IMR-90 (cell line): ENCODE results near the gene ZNF547. TPM values are rescaled to one million over a fixed set of nuclear protein-coding genes. Genes with fewer than 3 reads are reported as not detected.

Experiments
- ATAC-seq: fragments of 200-7000 bp; cut with Tn5 transposase; 2 replicates; pipeline ENCODE4 v1.9.1; 2020; ENCODE audit warnings: low read depth, mild to moderate bottlenecking, moderate library complexity
- BruUV-seq: library from RNA; stranded (reverse); fragments of 400-500 nt; replicated peaks from 2 replicates; lab custom pipeline; 2021; lab: Mats Ljungman, UMichigan
- CTCF ChIA-PET: fragments of 300-600 bp; formaldehyde crosslinking; extraction: SDS; loops from one replicate; lab custom pipeline; 2021; ENCODE audit warnings: antibody characterized with exemption; lab: Yijun Ruan, JAX
- POLR2A ChIA-PET: fragments of 300-600 bp; sonication (Branson Sonifier 250); formaldehyde crosslinking; loops from one replicate; lab custom pipeline; 2022; ENCODE audit warnings: antibody characterized with exemption; ENCODE audit not compliant: unreplicated experiment; lab: Charles Lee
- DNase-seq: peaks from one replicate; pipeline ENCODE4 v3.0.0; 2013
- H2AFZ ChIP-seq: replicated peaks from 2 replicates; pipeline ENCODE3; 2013; ENCODE audit warnings: low read length, mild to moderate bottlenecking; ENCODE audit not compliant: poor library complexity
- H2AK5ac ChIP-seq: 2 replicates; pipeline ENCODE4 v1.6.1; 2013; ENCODE audit warnings: low read depth, low read length, inconsistent platforms
- H2AK9ac ChIP-seq: replicated peaks from 2 replicates; pipeline ENCODE3; 2013; ENCODE audit warnings: mild to moderate bottlenecking, low read depth, low read length, moderate library complexity; ENCODE audit not compliant: poor library complexity
- H2BK120ac ChIP-seq: 2 replicates; pipeline ENCODE4 v1.6.1; 2013; ENCODE audit warnings: low read depth, low read length, inconsistent platforms
- H2BK15ac ChIP-seq: 3 replicates; pipeline ENCODE4 v1.6.1; 2013; ENCODE audit warnings: low read depth, low read length, inconsistent platforms
- H2BK20ac ChIP-seq: 2 replicates; pipeline ENCODE4 v1.6.1; 2013; ENCODE audit warnings: low read depth, mild to moderate bottlenecking, inconsistent platforms, low read length, moderate library complexity
- H2BK5ac ChIP-seq: 2 replicates; pipeline ENCODE4 v1.6.1; 2013; ENCODE audit warnings: mild to moderate bottlenecking, low read depth, low read length, inconsistent platforms; ENCODE audit not compliant: poor library complexity, severe bottlenecking
- H3K14ac ChIP-seq: replicated peaks from 2 replicates; pipeline ENCODE4 v1.6.1; 2013; ENCODE audit warnings: low read depth, low read length, inconsistent platforms
- H3K18ac ChIP-seq: 2 replicates; pipeline ENCODE4 v1.6.1; 2013; ENCODE audit warnings: low read depth, low read length, control low read depth
- H3K23ac ChIP-seq: 2 replicates; pipeline ENCODE4 v1.6.1; 2013; ENCODE audit warnings: low read depth, low read length, inconsistent platforms
- H3K27ac ChIP-seq: 2 replicates; pipeline ENCODE4 v1.5.1; 2013; ENCODE audit warnings: mild to moderate bottlenecking, control low read depth, low read length; ENCODE audit not compliant: insufficient read depth
- H3K27me3 ChIP-seq: 2 replicates; pipeline ENCODE4 v1.6.1; 2013; ENCODE audit warnings: low read length; ENCODE audit not compliant: control insufficient read depth, insufficient read depth
- H3K36me3 ChIP-seq: 2 replicates; pipeline ENCODE4 v1.6.1; 2013; ENCODE audit warnings: low read length, mixed read lengths; ENCODE audit not compliant: control insufficient read depth, insufficient read depth
- H3K4ac ChIP-seq: 2 replicates; pipeline ENCODE4 v1.6.1; 2013; ENCODE audit warnings: low read depth, low read length, inconsistent platforms
- H3K4me1 ChIP-seq: 2 replicates; pipeline ENCODE4 v1.6.1; 2013; ENCODE audit warnings: low read length, mixed read lengths; ENCODE audit not compliant: control insufficient read depth, insufficient read depth
- H3K4me2 ChIP-seq: 2 replicates; pipeline ENCODE4 v1.6.1; 2013; ENCODE audit warnings: low read depth, mild to moderate bottlenecking, control low read depth, low read length, moderate library complexity
- H3K4me3 ChIP-seq: 2 replicates; pipeline ENCODE4 v1.5.1; 2013; ENCODE audit warnings: low read depth, mild to moderate bottlenecking, control low read depth, low read length, moderate library complexity; ENCODE audit not compliant: insufficient read depth
- H3K56ac ChIP-seq: 2 replicates; pipeline ENCODE4 v1.6.1; 2013; ENCODE audit warnings: low read length, inconsistent platforms; ENCODE audit not compliant: insufficient read depth; ENCODE audit errors: extremely low read depth
- H3K79me1 ChIP-seq, 2 experiments: 2 replicates each; pipeline ENCODE4 v1.6.1; 2013; ENCODE audit warnings: low read length in 2 of 2, inconsistent platforms in 1 of 2, low read depth in 1 of 2
- H3K9ac ChIP-seq: 2 replicates; pipeline ENCODE4 v1.6.1; 2013; ENCODE audit warnings: low read depth, low read length, control low read depth
- H3K9me1 ChIP-seq: 2 replicates; pipeline ENCODE4 v1.6.1; 2013; ENCODE audit warnings: low read length, inconsistent platforms; ENCODE audit not compliant: insufficient read depth
- H3K9me3 ChIP-seq: 2 replicates; pipeline ENCODE4 v1.6.1; 2013; ENCODE audit warnings: low read length; ENCODE audit not compliant: control insufficient read depth, insufficient read depth
- H4K20me1 ChIP-seq: 2 replicates; pipeline ENCODE4 v1.6.1; 2013; ENCODE audit warnings: low read length, inconsistent platforms; ENCODE audit not compliant: insufficient read depth
- H4K5ac ChIP-seq: 2 replicates; pipeline ENCODE4 v1.6.1; 2013; ENCODE audit warnings: mild to moderate bottlenecking, low read depth, low read length, control low read depth
- H4K8ac ChIP-seq, 2 experiments: 2 replicates each; pipeline ENCODE4 v1.6.1; 2013; ENCODE audit warnings: low read depth in 2 of 2, low read length in 2 of 2, control low read depth in 1 of 2, inconsistent platforms in 1 of 2
- H4K91ac ChIP-seq: 2 replicates; pipeline ENCODE4 v1.6.1; 2013; ENCODE audit warnings: low read depth, low read length, inconsistent platforms; ENCODE audit not compliant: insufficient read depth
- BHLHE40 ChIP-seq: fragments of 150-350 bp; IDR thresholded peaks from 2 replicates; pipeline ENCODE4 v1.6.1; 2016; ENCODE audit warnings: mild to moderate bottlenecking, low read depth, low read length
- CEBPB ChIP-seq: IDR thresholded peaks from 2 replicates; pipeline ENCODE4 v1.6.1; 2012; ENCODE audit warnings: low read depth, low read length, improper control_type of control experiment
- CHD1 ChIP-seq: IDR thresholded peaks from 2 replicates; pipeline ENCODE4 v1.6.1; 2012; ENCODE audit warnings: low read depth, low read length, improper control_type of control experiment
- FOS ChIP-seq: fragments of 150-350 bp; IDR thresholded peaks from 2 replicates; pipeline ENCODE4 v1.6.1; 2016; ENCODE audit warnings: low read depth, low read length
- MAZ ChIP-seq: IDR thresholded peaks from 2 replicates; pipeline ENCODE4 v1.6.1; 2012; ENCODE audit warnings: low read depth, mild to moderate bottlenecking, low read length, improper control_type of control experiment, moderate library complexity, borderline replicate concordance
- MXI1 ChIP-seq: IDR thresholded peaks from 2 replicates; pipeline ENCODE4 v1.6.1; 2012; ENCODE audit warnings: low read depth, mild to moderate bottlenecking, low read length, moderate library complexity, borderline replicate concordance
- NFE2L2 ChIP-seq: fragments of 150-350 bp; IDR thresholded peaks from 2 replicates; pipeline ENCODE4 v1.6.1; 2016; ENCODE audit warnings: low read depth, mild to moderate bottlenecking, low read length
- POLR2A ChIP-seq: IDR thresholded peaks from 2 replicates; pipeline ENCODE4 v1.6.1; 2012; ENCODE audit warnings: mild to moderate bottlenecking, low read depth, low read length
- RAD21 ChIP-seq: IDR thresholded peaks from 2 replicates; pipeline ENCODE4 v1.6.1; 2012; ENCODE audit warnings: low read length, improper control_type of control experiment
- RFX5 ChIP-seq: IDR thresholded peaks from 2 replicates; pipeline ENCODE4 v1.8.0; 2012; ENCODE audit warnings: low read depth, mild to moderate bottlenecking, low read length, moderate library complexity
- SMC3 ChIP-seq: fragments of 150-350 bp; IDR thresholded peaks from 2 replicates; pipeline ENCODE4 v1.6.1; 2016; ENCODE audit warnings: low read depth, mild to moderate bottlenecking, antibody characterized with exemption, low read length, moderate library complexity
- WGBS, 2 experiments: methylation state at CpG; one replicate each; pipeline versions ENCODE4 v1.1.5 to v1.1.7; 2013; ENCODE audit warnings: missing lambda C conversion rate in 2 of 2; ENCODE audit not compliant: insufficient read length in 1 of 2; ENCODE audit errors: extremely low coverage in 2 of 2; 5-methylcytosine and 5-hydroxymethylcytosine counted together
- dilution Hi-C: fragments of 300-500 bp; cut with HindIII; formaldehyde crosslinking; loops from one replicate; pipeline ENCODE4 v1.14.3; 2018; ENCODE audit warnings: low sequenced_read_pairs; ENCODE audit not compliant: unreplicated experiment
- in situ Hi-C: fragments of 300-500 bp; cut with MboI; formaldehyde crosslinking; loops from 3 replicates; pipeline ENCODE4 v1.14.3; 2019; ENCODE audit warnings: low sequenced_read_pairs, inconsistent platforms, mixed read lengths
- intact Hi-C: fragments of 100-400 bp; cut with micrococcal nuclease; formaldehyde crosslinking; loops from 2 replicates; pipeline ENCODE4 v1.10.0; 2022
- polyA plus RNA-seq, 3 experiments: library from polyadenylated mRNA; depleted of rRNA; stranded (reverse); fragments of >200 nt; gene quantifications; 2 replicates each; pipeline ENCODE4 v1.2.3, GENCODE V29; 2012; ENCODE audit warnings: low replicate concordance in 1 of 3
- total RNA-seq: library from RNA; depleted of rRNA; stranded (reverse); fragments of >200 nt; gene quantifications from 2 replicates; pipeline ENCODE4 v1.2.3, GENCODE V29; 2012
- TF ChIP-seq, protein P1 (sequence below): conservative IDR thresholded peaks from 2 replicates; pipeline ENCODE4 v1.5.1; 2012; ENCODE audit warnings: mild to moderate bottlenecking, low read depth, low read length, improper control_type of control experiment

ZNF547 gene
- total and polyA plus RNA-seq, 2 of the 4 experiments (the other 2 are of a cell fraction), result 2.1 to 5.6 TPM

DNA sequence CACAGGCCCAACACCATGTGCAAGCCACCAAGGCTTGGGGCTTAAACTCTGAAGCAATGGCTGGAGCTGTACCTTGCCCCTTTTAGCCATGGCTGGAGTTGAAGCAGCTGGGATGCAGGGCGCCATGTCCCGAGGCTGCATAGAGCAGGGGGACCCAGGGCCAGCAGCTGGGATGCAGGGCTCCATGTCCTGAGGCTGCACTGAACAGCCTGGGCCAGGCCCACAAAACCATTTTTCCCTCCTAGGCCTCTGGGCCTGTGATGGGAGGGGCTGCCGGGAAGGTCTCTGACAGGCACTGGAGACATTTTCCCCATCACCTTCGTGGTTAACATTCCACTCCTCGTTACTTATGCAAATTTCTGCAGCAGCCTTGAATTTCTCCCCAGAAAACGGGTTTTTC lies 10.8 kb downstream of the ZNF547 start:
- ChIA-PET CTCF (no interaction called here), POLR2A (no interaction called here)
- Histone ChIP-seq H4K5ac (no peak overlapping the region), H3K18ac (no peak overlapping the region), H3K14ac (no peak overlapping the region), H3K9me1 (no peaks in the 10 kb centered on the region), H3K27ac (no peak overlapping the region), H2BK120ac (no peak overlapping the region), H3K56ac (no peak overlapping the region), H3K36me3 (peaks cover 56% of the 10 kb centered on the region), H2AFZ (no peak overlapping the region), H4K8ac (no peak overlapping the region), H3K4ac (no peak overlapping the region), H3K79me1 (peaks cover 0 to 3% of the 10 kb centered on the region in 2 experiments; a peak in 1 of 4 replicates), H2AK5ac (no peak overlapping the region), H3K27me3 (no peaks in the 10 kb centered on the region), H4K20me1 (no peaks in the 10 kb centered on the region), H2AK9ac (no peak overlapping the region), H3K9ac (no peak overlapping the region), H4K91ac (no peak overlapping the region), H2BK15ac (no peak overlapping the region), H2BK5ac (no peak overlapping the region), H3K23ac (no peak overlapping the region), H3K4me2 (no peak overlapping the region), H3K4me1 (no peaks in the 10 kb centered on the region), H3K9me3 (peaks cover 38% of the 10 kb centered on the region), H2BK20ac (no peak overlapping the region), H3K4me3 (no peak overlapping the region)
- DNase-seq (no peak), ATAC-seq (no peak)
- in situ Hi-C loops, result no loop called here
- TF ChIP-seq MAZ (no peak), BHLHE40 (no peak), FOS (no peak), SMC3 (no peak), CHD1 (no peak), POLR2A (no peak), RFX5 (no peak), CEBPB (no peak), NFE2L2 (no peak), MXI1 (no peak), RAD21 (no peak)
- TF ChIP-seq, protein P1, sequence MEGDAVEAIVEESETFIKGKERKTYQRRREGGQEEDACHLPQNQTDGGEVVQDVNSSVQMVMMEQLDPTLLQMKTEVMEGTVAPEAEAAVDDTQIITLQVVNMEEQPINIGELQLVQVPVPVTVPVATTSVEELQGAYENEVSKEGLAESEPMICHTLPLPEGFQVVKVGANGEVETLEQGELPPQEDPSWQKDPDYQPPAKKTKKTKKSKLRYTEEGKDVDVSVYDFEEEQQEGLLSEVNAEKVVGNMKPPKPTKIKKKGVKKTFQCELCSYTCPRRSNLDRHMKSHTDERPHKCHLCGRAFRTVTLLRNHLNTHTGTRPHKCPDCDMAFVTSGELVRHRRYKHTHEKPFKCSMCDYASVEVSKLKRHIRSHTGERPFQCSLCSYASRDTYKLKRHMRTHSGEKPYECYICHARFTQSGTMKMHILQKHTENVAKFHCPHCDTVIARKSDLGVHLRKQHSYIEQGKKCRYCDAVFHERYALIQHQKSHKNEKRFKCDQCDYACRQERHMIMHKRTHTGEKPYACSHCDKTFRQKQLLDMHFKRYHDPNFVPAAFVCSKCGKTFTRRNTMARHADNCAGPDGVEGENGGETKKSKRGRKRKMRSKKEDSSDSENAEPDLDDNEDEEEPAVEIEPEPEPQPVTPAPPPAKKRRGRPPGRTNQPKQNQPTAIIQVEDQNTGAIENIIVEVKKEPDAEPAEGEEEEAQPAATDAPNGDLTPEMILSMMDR, result no peak
- BruUV-seq, result no TSS peak
- WGBS, 2 experiments, result 100% methylated on average over 3 of the region's 6 CpGs; no CpG with 5 or more reads in 1 of the 2 experiments
- dilution Hi-C loops, result no loop called here
- intact Hi-C loops, result no loop called here
